Measurements from ENCODE around the gene NUDT15.
"Not testable (repeated sequence)": the region's sequence is repeated elsewhere in the genome, so short reads cannot be mapped to it uniquely, and the experiment has no call there.

Gene NUDT15

DNA sequence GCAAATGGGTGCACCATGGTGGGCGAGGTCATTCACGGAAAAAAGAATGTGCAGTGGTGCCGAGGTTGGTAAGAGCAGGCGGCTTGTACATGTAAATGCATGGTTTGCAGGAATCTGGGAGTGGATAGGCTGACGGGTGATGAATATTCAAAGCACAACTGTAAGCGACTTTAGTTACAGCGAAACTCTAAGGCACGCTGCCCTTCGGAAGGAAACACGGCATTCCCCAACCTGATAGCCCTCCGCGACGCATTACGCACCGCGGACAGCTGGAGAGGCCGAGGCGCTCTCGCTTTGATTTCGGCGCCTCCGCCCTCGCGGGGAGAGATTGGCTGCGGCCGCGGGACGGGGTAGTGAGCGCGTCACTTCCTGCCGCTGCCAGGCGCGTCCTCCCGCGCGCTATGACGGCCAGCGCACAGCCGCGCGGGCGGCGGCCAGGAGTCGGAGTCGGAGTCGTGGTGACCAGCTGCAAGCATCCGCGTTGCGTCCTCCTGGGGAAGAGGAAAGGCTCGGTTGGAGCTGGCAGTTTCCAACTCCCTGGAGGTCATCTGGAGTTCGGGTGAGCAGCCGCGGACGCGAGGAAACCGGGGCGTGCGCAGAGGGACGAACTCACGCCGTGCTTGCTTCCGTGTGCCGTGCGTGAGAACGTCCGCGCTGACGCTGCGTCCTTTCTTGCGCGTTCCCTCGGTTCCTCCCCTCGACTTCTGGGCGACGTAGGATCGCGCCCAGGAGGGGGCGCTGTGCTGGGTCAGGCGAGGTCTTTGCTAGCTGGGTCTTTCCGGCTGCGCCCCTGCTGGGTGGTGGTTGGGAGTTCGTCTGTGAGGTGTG, at the start of gene NUDT15:
Gene NUDT15, plus strand, starts transcription at position 381 of the 828 bp plus-strand sequence. Its CDS starts 21 bp downstream, at position 402.
- DNase-seq: peak; percentile 84

DNA sequence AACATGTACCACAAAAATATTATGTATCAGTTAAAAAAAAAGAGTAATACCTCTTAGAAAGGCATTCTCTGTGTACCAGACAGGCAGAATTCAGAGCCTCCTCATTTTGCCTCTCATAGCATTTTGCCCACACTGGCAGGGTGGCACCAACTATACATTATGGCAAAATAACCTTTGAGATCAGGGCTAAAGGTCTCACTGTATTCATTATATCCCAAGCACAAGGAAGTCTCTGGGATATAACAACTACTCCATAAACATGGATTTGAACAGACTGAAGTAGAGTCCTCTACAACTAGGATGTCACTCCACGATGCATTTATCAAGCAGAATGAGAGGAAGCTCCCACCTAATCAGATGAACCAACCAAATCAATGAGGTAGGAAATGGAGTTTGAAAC, 47.1 kb upstream of the NUDT15 start:
- no peak for DNase-seq

DNA sequence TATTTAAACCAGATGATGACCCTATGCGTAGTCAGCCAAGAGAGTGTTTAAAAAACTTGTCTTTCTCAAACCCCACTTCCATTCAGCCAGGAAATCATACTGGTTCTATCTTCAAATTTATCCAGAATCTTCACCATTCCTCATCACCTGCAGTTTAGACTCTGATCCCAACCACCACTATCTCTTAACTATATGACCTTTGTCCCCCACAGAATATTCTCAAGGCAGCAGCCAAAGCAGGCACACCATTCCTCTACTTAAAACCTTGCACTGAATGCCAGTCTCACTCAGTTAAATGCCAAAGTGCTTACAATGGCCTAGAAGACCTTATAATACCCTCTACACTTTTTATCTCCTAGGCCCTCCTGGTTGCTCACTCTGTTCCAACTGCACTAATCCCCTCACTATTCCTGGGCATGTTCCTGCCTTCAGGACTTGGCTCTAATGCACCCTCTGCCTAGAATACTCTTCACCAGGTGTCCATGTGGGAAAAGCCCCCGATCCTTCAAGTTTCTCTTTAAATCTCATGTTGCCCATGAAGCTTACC, 46.5 kb upstream of the NUDT15 start:
- no peak for DNase-seq

DNA sequence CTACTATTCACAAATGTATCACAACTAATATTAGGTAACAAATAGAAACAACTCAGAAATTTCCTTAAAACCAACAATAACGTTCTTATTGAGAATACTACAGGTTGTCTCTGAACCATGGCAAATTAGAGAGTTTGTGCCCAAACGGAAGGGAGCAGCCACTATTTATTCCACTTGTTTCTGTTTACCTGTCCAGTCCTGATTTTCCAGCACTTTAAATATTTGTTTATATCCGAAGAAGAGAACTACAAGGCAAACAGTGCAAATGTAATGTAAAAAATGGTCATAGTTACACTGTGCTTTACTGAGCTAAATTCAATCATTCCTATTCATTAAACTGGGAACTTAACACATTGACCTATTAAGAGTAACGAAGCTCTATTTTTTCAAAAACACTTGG, 45.7 kb upstream of the NUDT15 start:
- no peak for DNase-seq

DNA sequence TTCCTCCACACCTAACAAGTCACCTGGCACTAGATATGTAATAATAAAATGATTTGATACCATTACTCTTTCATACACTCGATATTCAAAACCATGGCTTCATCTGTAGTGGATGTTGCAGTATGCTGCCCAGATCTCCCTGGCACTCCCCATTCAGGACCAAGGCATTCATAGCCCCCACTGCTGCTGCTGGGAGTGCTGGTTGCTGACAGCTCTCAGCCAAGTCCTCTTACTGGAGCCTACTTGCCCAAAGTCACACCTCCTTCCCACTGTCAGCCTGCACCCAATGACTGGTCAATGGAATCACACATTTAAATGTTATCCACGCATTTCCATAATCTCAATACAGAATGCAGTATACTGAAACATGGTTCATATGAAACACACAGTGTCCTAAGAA, 40.1 kb upstream of the NUDT15 start:
- no peak for DNase-seq

DNA sequence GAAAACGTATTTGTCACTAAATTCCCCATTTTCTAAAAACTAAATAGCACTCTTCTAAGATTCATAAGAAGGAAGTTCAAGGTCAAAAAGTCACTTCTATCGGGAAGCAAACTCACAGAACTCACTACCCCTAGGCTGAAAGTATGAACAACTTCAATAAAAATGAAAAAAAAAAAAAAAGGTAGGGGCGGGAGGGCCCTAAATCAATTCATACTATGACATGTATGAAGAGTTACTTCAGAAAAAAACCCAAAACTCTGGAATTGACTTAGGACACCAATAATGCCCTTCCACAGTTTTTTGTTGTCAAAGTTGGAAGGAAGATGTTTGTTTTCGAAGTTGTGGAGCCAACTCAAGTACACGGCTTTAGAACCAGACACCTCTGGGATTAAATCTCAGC, 37.6 kb upstream of the NUDT15 start:
- no peak for DNase-seq

DNA sequence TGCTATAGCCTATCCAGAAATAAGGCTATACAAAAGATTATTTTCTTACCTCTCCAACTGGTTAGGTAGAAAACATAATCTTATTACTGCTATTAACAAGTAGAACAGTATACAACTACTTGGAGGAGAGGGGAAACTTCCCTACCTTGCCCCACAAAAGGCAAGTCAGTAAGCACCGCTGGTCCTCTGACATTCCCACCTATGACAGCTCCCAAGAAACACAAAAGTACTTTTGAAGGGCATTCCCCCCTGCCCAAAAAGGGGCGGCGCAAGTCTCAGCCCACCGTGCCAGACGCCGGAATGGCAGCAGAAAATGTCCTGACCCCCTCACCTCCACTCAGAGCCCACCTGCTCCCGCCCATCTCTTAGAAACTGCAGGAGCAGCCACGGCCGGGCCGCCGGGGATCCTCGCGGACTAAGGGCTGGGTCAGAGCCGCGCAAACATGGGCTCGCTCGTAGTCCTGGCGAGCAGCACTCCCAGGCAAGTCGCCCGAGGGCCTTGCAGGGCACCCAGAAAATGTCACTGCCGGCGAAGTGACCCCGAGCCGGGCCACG, 36.9 kb upstream of the NUDT15 start:
- no peak for DNase-seq

DNA sequence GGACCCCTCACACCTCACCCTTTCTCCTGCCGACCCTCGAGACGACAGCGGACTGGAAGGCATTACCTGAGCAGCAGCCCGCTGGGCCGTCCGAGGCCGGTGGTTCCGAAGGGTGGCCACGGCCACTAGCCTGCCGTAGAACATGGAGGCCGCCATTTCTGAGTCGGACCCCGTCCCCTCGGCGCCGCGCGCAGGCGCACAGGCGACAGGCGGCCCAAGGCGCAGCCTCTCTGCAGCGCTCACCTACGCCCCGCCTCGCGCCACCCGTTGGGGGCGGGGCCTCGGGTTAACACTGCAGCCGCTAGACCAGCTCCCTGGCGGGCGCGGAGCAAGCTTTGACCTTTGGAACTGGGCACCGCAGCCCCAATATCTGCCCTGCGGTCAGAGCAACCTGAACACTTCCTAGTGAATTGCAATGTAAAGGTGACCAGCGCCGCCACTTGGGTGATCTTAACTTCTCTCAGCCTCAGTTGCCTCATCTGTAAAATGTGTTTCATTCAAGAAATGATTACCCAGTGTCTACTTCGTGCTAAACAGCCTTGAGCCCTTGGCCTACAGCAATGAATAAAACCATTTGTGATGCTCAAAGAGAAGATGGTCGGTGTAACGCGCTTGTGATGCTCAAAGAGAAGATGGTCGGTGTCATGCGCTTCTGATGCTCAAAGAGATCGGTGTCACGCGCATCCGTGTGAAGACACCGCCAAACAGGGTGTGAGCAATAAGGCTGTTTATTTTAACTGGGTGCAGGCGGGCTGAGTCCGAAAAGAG, 36.2 kb upstream of the NUDT15 start, which contains the start of gene SUCLA2:
Gene SUCLA2, minus strand, starts transcription at position 160 of the 768 bp plus-strand sequence. Its CDS starts 4 bp downstream, at position 156.
- peak; percentile 62 for DNase-seq

DNA sequence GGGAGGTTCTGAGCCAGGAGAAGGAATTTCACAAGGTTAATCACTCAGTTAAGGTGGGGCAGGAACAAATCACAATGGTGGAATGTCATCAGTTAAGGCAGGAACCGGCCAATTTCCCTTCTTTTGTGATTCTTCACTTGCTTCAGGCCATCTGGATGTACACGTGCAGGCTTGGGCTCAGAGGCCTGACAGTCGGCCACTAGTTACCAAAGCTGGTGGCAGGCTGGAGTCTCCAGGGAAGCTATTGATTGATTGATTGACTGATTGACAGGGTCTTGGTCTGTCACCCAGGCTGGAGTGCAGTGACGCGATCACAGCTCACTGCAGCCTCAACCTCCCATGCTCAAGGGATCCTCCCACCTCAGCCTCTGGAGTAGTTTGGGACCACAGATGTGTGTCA, 35.5 kb upstream of the NUDT15 start:
- not testable (repeated sequence) for DNase-seq

DNA sequence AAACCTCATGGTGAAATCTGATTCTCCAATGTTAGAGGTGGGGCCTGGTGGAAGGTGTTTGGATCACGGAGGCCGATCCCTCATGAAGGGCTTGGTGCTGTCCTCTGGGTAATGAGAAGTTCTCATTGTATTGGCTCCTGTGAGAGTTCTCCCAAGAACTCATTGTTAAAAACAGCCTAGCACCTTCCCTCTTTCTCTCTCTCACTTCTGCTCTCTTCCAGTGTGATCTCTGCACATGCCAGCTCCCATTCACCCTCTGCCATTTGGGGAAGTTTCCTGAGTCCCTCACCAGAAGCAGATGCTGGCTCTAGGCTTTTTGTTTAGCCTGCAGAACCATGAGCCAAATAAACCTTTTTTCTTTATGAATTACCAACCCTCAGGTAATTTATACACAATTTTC, 33.3 kb upstream of the NUDT15 start:
- DNase-seq: no peak

DNA sequence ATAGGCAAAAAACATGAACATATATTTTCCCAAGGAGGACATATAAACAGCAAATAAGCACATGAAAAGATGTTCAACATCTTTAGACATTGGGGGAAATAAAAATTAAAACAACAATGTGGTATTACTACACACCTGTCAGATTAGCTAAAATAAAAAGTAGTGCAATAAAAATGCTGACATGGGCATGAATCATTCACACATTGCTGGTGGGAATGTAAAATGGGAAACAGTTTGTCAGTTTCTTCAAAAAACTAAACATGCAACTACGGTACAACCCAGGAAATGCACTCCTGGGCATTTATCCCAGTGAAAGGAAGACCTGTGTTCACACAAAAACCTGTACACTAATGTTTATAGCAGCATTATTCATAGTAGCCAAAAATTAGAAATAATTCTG, 31.1 kb upstream of the NUDT15 start:
- DNase-seq: no peak

DNA sequence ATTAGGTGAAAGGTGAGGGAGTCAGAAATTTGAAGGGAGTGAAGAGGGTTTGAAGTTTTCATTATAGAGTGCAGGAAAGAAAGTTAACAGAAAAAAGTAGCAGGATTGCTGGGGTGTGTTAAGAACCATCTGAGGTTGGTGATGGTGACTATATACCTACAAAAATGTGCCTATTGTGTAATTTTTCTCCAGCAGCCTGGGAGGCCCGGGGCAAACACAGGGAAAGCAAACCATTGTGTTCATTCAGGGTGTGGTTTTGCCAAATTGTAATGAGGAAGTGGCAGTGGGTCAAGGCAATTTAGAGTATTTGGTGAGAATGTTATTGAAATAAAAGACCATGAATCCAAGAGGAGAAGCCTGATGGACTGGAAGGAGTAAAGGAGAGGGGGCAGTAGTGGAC, 28.2 kb upstream of the NUDT15 start:
- no peak for DNase-seq

DNA sequence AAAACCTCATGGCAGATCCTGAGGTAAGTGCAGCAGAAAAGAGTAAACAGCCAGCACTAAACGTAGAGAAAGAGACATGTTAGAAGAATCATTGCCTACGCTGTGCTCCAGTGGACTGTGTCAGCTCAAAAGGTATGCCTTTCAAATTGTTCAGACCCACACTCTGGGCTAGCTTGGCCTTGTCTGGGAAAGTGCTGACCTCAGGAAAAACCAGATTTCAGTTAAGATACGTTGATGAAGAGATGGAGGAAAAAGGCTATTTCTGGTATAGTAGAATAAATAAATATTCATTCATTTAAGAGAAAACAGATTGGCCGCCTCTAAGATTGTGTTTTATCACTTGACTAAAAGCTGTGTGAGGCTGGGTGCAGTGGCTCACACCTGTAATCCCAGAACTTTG, 26.8 kb upstream of the NUDT15 start:
- DNase-seq: no peak

DNA sequence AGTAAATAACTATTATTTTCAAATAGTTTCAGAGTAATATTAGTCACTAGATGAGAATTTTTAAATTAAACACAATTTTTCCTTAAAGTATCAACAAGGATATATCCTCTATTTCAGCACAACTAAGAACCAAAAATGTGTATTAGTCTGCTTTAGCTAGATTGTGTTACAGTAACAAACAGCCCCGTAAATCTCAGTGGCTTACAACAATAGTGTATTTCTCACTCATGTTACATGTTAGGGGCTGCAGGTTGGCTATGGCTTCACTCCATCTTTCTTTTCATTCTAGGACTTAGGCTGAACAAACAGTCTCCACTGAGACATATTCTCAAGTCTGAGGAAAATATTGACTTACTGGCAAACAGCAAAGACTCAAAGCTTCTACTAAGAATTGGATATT, 24.9 kb upstream of the NUDT15 start:
- DNase-seq: no peak

DNA sequence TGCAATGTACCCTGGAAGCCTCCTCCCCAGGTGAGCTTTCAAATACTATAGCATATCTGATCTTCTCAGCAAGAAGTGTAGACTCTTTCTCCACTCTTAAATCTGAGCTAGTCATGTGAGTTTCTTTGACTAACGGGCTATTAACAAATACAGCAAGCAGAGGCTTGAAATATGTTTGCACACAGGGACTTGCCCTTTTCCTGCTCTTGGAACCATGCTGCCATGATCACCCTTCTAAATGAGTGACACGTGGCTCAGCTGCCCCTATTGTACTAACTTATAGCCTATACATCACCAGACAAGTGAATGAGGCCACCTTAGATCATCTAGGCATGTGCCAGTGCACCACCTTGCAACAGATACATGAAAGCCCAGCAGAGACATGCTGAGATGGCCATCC, 23.2 kb upstream of the NUDT15 start:
- no peak for DNase-seq

DNA sequence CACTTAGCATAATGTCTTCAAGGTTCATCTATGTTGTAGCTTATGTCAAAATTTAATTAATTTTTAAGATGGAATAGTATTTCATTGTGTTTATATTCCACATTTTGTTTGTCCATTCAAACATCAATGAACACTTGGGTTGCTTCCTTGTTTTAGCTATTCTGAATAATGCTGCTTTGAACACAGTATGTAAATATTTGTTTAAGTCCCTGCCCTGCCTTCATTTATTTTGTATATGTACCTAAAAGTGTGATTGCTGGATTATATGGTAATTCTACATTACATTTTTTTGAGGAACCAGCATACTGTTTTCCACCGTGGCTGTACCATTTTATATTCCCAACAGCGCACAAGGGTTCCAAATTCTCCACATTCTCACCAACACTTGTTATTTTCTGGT, 18.9 kb upstream of the NUDT15 start:
- no peak for DNase-seq

DNA sequence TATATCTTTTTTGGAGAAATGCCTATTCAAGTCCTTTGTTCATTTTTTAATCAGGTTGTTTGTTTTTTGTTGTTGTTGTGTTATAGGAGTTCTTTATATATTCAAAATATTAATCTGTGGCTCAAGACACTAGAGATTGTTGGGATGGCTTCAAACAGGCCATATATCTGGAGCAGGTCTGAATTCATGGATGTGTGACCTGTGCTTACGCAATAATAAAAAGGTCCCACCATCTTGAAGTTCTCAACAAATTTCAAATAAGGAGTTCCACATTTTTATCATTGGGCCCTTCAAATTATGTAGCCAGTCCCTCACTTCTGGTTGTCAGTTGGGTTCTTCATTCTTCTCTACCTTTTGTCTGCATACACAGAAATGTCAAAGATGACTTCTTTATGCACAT, 17.7 kb upstream of the NUDT15 start:
- no peak for DNase-seq

DNA sequence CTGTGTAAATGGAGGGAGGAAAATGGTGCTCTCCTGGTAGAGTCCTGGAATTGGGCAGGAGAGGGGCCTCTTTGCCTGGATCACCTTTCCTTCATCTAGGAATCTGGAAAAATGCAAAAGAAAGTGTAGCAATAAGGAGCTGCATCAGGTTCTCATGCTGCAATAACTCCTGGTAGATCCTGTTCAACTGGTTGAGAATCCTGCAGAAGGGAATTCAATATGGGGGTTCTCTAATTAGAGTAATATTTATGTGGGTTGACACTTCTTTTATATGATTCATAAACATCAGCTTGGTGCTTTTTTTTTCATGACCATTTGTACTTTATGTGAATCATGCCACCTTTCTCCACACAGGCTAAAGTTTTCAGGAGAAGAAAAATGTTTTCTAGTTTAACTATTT, 9.5 kb upstream of the NUDT15 start:
- no peak for DNase-seq

DNA sequence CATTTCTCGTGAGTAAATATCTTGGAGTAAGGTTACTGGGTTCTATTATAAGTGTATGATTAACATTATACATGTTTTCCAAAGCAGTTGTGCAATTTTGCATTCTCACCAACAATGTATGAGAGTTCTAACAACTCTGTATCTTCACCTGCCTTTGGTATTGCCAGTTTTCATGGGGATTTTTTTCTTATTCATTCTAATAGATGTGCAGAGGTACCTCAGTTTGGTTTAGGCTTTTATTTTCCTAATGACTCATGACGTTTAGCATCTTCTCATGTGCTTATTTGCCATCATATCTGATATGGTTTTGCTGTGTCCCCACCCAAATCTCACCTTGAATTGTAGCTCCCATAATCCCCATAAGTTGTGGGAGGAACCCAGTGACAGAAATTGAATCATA, 7.7 kb upstream of the NUDT15 start:
- no peak for DNase-seq

DNA sequence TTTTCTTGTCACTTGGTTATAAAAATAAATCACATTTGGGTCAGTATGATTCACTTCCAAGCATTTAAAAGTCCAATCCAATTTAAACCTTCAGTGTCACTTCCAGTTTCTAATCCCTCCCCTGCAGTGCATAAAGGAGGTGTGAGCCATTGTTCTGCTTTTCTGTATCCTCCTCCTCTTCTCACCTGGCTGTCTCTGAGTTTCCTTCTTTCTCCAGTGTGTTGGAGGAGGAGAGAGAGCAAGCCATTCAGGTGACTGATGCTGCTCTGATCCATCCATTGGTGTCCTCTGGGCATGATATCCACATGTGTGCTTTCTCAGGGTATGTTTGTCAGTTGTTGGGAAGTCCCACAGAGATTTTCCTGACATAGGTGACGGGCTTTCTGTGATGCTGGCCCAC, 1.2 kb downstream of the NUDT15 start:
- no peak for DNase-seq

DNA sequence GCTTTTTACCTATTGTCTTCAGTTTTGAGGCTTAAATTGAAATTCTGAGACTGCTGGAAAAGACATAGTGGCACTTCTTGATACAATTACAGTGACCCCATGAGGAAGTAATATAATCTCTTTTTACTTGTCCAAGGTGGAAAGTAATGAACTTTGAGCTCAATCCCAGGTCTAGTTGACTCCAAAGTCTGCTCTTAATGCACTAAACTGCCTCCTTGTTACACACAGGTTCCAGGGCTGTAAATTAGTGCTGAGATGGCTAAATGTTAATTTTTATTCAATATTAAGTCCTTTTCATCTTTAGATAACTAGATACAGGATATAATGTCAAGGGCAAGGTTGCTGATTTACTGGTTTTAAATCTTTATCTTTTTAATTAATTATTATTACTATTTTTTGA, 2.5 kb downstream of the NUDT15 start:
- no peak for DNase-seq

DNA sequence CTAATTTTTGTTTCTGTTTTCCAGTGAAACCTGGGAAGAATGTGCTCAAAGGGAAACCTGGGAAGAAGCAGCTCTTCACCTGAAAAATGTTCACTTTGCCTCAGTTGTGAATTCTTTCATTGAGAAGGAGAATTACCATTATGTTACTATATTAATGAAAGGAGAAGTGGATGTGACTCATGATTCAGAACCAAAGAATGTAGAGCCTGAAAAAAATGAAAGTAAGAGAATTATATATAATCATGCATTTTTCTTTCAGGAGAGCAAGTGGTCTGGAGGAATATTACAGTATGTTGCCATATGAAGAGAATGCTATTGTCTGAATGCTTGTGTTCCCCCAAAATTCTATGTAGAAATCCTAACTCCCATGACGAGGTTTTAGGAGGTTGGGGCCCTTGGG, 3.4 kb downstream of the NUDT15 start:
- DNase-seq: no peak

DNA sequence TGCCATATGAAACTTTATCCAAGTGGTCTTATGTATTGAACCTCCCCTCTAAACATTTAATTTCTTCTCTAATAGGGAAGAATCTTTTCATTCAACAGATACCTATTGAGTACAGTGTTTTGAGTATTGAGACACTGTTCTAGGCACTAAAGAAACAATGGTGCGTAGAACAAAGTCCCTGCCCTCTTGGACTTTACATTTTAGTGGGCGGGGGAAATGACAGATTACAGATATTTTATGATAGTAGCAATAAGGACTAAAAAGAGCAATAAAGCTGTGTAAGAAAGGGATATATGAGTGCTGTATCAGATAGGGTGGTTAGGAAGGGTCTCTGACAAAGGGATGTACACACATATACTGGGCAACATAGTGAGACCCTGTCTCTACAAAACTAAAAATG, 5.4 kb downstream of the NUDT15 start:
- DNase-seq: no peak
